NCI-H82 treated with DMSO at 0.1 percent for 48 hours (cell line): Measurements from ENCODE around the gene CCDC39.
A peak's percentile ranks its signal among the peaks of the same experiment; 100 is the strongest.
"Not testable (repeated sequence)": the region's sequence is repeated elsewhere in the genome, so short reads cannot be mapped to it uniquely, and the experiment has no call there.

Experiments used
- DNase-seq: peaks from one replicate; lab custom pipeline; 2025; ENCODE audit not compliant: unreplicated experiment; lab: John Stamatoyannopoulos, UW

CCDC39 gene

GRCh38 chr3:180626844-180627243, 52.4 kb downstream of the CCDC39 start:
- no peak for DNase-seq

- no peak for DNase-seq
Observed at GRCh38 chr3:180624714-180625113, 54.6 kb downstream of the CCDC39 start.

- DNase-seq, result no peak
Observed at GRCh38 chr3:180619723-180620122, 59.6 kb downstream of the CCDC39 start.

- DNase-seq, result not testable (repeated sequence)
Observed at GRCh38 chr3:180618563-180618962, 60.7 kb downstream of the CCDC39 start.

GRCh38 chr3:180617049-180617448, 62.2 kb downstream of the CCDC39 start:
- no peak for DNase-seq

GRCh38 chr3:180615954-180616353, 63.3 kb downstream of the CCDC39 start:
- no peak for DNase-seq

GRCh38 chr3:180612364-180612763, 66.9 kb downstream of the CCDC39 start:
- DNase-seq, result no peak

- no peak for DNase-seq
Observed at GRCh38 chr3:180611006-180611405, 68.3 kb downstream of the CCDC39 start.

- peak; percentile 93 for DNase-seq
Observed at GRCh38 chr3:180601688-180602666, 77.3 kb downstream of the CCDC39 start, which contains the start of gene TTC14. TTC14 (plus strand) TSS chr3:180602163; CDS start chr3:180602262, 99 bp downstream.

- no peak for DNase-seq
Observed at GRCh38 chr3:180600473-180600872, 78.8 kb downstream of the CCDC39 start.

- DNase-seq, result peak; percentile 90
Observed at GRCh38 chr3:180595559-180595935, 83.7 kb downstream of the CCDC39 start.

GRCh38 chr3:180594631-180595558, 84.4 kb downstream of the CCDC39 start:
- DNase-seq, result peak; percentile 90

- not testable (repeated sequence) for DNase-seq
Observed at GRCh38 chr3:180593631-180594030, 85.7 kb downstream of the CCDC39 start.

- no peak for DNase-seq
Observed at GRCh38 chr3:180590396-180590795, 88.9 kb downstream of the CCDC39 start.

- DNase-seq, result no peak
Observed at GRCh38 chr3:180580934-180581333, 98.4 kb downstream of the CCDC39 start.

- no peak for DNase-seq
Observed at GRCh38 chr3:180575571-180575970, 103.7 kb downstream of the CCDC39 start.

GRCh38 chr3:180571831-180572598, 107.3 kb downstream of the CCDC39 start:
- DNase-seq, result peak; percentile 90

GRCh38 chr3:180570238-180570637, 109.1 kb downstream of the CCDC39 start:
- DNase-seq, result no peak

- DNase-seq, result no peak
Observed at GRCh38 chr3:180564676-180565075, 114.6 kb downstream of the CCDC39 start.
